Activated CD8-positive, alpha-beta memory T cell treated with anti-CD3 and anti-CD28 coated beads, Interleukin-2, amount 50 U/mL, for 1 hour (primary cell): ENCODE measurements around the gene PNPLA5.
"Not testable (repeated sequence)": the region's sequence is repeated elsewhere in the genome, so short reads cannot be mapped to it uniquely, and the experiment has no call there.

Experiments used
- DNase-seq: peaks from one replicate; pipeline ENCODE4 v3.0.0-alpha.2; 2020; ENCODE audit errors: extremely low read depth

Gene PNPLA5

DNA sequence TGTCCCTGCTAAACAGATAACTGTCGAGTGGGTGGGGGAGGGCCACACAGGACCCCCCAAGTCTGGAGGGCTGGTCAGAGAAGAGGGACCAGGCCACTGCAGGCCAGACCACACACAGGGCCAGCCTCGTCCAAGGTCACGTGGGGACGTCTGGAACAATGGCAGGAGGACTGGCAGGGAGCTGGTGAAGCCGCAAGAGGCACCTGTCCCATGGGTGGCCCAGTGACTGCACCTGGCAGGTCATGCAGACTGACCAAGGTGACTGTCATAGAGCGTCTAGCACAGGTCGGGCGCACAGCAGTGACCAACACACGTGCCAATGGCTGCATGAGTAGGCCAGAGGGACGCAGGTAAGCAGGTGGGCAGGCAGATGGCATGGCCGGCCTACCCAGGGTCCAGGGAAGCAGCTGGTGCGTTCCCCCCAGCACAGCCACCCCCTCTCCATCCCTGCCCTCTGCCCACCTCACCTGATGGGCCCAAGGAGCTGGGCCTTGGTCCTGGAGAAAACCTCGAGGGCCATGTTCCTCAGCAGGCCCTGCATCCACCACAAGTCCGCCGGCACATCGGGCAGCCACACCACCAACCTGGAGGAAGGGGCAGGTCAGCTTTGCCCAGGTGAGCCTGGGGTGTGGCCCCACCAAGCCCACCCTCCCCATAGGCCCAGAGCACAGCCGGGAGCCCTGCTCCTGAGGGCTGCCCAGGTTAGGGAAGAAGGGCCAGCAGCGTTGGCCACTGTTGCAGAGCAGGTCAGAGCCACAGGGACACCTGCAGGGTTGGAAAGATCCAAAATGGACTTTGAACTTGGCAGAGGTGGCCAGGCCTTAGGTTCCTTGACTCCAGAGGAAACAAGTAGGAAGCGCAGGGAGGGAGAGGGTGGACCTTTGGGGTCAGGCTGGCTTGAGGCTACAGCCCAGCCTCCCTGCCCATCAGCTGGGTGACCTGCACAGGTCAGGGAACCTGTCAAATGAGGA is 10.4 kb downstream of the PNPLA5 start:
- no peak for DNase-seq

DNA sequence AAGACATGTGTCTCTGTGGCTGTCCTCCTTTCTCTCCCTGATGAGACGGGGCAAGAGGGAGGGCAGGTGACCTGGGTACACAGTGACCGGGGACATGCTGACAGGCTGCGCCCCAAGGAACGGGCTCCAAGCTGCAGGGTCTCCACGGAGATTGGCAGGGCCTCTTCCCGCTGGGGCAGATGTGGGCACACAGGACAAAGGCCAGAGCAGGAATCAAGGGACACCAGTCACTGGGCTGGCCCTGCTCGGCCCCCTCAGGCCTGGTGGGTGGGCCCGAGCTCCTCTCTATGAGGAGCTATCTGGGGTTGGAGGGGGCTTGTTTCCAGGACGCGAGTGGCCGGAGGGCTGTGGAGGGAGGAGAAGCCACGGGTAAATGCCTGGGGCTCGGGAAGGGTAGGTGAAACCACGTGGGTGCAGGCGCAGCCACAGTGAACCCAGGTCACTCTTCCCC is 11.2 kb downstream of the PNPLA5 start:
- no peak for DNase-seq

DNA sequence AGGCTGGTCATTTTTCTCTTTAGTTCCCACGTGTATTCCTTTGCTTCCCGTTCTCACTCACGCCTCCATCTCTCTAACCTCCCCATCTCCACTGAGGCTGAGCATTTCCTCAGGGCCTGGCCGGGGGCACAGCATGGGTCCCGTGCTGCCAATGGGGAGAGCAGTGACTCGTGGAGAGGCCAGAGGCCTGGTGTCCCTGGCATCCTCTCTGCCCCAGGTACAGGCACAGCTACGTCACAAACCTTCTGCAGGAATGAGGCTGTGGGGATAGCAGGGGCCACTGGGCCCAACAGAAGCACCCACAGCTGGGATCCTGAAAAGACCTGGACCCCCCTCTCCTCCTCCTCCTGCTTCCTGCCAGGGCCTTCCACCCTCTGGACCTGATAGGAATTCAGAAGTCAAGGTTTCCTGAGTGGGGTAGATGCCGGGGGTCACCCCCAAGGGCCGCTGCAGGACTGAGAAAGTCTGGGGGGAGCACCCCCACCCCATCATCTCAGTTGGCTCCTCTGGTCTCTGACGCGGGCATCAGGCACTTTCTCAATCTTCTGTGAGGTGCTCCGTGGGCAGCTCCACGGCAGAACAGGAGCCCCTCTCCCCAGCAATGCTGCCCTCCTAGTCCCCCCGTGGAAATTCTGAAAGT is 11.8 kb downstream of the PNPLA5 start:
- no peak for DNase-seq

DNA sequence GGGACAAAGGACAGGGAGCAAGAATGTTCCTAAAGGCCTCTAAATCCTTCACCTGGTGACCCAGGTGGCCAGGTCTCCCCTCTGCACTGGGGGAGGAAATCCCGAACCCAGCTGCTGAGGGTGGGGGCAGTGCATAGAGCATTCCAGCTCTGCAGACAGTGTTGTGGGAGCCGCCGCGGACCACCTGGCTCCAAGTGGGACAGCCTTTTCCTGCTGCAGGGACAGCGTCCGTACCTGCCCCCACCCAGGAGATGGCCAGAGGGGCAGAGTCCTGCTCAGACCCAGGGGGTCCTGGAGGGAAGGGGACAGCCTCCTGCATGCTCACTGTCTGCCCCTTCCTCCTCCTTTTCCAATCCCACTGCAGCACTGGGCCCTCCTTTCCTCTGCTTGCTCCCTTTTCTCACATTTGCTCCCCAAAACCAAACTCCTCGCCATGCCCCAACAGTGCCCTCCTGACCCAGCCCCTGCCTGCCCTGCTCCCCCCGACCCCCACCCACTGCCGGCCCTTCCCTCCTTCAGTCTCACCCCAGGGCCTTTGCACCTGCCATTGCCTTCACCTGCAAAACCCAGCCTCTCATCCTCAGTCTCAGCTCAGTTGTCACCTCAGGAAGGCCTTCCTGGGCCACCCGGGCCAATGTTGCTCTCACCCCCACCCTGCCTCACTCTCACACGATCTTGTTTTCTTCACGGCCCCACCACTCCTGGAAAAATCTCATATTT is 12.8 kb downstream of the PNPLA5 start:
- no peak for DNase-seq

GRCh38 chr22:43878079-43878795 is 13.6 kb downstream of the PNPLA5 start:
- no peak for DNase-seq

DNA sequence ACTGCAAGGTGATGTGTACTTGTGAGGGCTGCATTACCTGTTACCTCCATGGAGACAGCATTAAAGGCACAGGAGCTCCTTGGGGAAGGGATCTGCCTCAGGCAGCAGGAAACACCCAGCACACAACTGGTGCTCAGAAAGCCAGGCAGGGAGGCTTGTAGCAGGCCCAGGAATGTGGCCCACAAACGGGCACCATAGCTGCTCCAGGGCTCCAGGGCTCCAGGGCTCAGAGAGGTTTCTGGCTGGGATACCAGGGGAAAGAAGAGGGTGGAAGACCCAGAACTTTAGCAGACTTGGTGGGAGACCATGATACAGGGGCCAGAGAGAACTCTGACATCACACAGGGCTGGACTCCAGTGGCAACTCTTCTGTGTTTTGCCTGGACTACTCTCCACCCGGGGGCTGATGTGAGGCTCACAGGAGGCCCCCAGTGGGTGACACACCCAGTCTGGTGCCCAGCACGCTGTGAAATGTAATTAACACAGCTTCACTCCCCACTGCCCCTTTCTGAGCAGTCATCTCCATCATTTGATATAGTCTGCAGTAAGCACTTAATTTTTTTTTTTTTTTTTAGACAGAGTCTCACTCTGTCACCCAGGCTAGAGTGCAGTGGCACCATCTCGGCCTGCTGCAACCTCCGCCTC is 14.8 kb downstream of the PNPLA5 start:
- no peak for DNase-seq

GRCh38 chr22:43869799-43870198 is 22.0 kb downstream of the PNPLA5 start:
- no peak for DNase-seq

GRCh38 chr22:43869001-43869400 is 22.8 kb downstream of the PNPLA5 start:
- DNase-seq = not testable (repeated sequence)

GRCh38 chr22:43867839-43868635 is 23.8 kb downstream of the PNPLA5 start:
- DNase-seq = no peak

- DNase-seq = no peak
Measured at GRCh38 chr22:43862882-43863202, 29.0 kb downstream of the PNPLA5 start.

- DNase-seq = no peak
Measured at GRCh38 chr22:43862074-43862881, 29.5 kb downstream of the PNPLA5 start, which contains the start of gene SULT4A1. Gene SULT4A1 (minus strand): TSS chr22:43862513. CDS start chr22:43862382, 131 bp downstream.

DNA sequence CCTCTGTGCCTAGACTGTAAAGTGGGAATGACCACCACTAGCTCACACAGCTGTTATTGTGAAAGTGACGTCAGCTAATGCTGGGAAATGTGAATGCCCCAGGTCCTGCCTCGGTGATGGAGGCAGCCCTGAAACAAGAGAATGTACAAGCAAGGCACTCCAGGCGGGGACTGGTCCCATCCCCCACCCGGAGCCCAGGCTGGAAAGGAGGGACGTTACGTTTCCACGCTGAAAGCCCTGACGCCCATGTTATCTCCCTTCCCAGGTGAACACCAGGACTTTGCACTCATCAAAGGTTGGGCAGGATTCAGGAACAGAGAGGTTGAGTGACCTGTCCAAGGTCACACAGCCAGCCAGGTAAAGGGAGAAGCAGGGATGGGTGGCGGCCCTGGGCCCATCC is 30.3 kb downstream of the PNPLA5 start:
- DNase-seq = no peak

DNA sequence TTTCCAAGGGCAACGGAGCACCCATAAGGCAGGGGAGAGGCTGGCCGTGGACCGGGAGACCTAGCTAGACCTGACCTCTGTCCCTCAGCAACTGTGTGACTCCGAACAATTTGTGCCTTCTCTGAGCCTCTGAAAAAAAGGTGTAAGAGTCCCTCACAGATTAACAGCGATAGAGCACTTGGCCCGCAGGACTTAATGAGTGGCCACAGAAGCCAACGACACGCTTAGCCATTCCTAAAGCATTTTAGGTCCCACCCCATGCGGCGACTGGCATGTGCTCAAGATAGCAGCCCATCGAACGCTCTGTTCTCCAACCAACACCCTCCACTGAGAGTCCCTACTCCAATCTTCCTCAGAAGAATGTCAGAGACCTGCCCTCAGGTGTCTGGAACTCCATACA is 31.0 kb downstream of the PNPLA5 start:
- no peak for DNase-seq

DNA sequence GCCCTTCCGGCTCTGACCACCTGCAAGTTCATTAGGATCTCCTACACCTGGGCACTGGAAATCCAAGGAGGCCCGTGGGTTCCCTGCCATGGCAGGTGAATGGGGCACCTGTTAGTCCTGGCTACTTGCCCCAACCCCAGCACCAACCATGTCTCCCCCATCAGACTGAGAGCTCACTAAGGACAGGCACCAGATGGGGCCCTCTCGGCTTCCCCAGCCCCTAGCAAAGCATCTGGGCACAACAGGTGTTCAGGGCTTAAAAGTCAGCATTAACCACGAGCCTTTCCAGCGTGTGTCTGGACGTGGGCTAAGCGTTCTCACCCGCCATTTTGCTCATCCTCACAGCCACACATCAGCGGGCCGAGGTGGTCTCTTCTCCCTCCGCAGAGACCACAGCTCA is 31.7 kb downstream of the PNPLA5 start:
- DNase-seq = no peak

GRCh38 chr22:43859621-43860020 is 32.2 kb downstream of the PNPLA5 start:
- no peak for DNase-seq

GRCh38 chr22:43859176-43859575 is 32.6 kb downstream of the PNPLA5 start:
- DNase-seq = no peak

DNA sequence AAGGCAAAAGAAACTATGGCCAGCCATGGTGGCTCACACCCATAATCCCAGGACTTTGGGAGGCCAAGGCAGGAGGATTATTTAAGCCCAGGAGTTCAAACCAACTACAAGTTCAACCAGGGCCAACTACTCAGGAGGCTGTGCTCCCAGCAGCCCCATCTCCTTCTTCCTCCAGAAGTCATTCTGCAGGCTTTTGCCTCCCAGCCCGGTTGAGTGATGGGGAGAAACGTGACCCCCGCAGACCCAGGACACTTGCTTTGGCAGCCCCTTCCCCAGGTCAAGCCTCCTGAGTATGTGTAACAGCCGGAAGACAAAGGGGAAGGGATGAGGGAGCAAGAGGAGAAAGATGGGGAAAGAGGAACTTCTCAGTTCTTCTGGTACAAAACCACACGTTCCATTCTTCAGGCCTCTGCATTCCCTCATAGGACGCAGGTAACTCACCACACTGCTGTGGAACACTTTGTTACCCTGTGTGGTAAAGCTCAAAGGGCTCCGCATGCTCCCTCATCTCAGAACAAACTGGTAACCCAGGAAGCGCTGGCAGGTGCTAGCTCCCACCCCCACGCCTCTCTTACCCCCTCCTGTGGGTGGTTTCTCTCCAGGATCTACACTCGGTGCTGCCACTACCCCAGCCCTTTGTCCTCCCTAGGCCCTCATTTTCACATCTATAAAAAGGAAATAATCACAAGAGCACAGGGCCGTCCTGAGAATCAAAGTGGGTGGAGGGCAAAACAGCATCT is 33.5 kb downstream of the PNPLA5 start:
- DNase-seq = no peak

GRCh38 chr22:43857367-43857766 is 34.4 kb downstream of the PNPLA5 start:
- no peak for DNase-seq

- DNase-seq = no peak
Measured at GRCh38 chr22:43855431-43855830, 36.4 kb downstream of the PNPLA5 start.
